OCI-LY1 (cell line): ENCODE results near the gene FDXR.

Experiments used
- H2AFZ ChIP-seq: fragments of 200-600 bp; sonication (generic), shearing (Covaris generic); 2 replicates; pipeline ENCODE4 v1.6.0; 2014; ENCODE audit warnings: antibody characterized with exemption, mild to moderate bottlenecking, low read length
- H3F3A ChIP-seq: fragments of 200-600 bp; sonication (generic), shearing (Covaris generic); 2 replicates; pipeline ENCODE4 v1.6.0; 2014; ENCODE audit warnings: mild to moderate bottlenecking, antibody characterized with exemption, low read length, moderate library complexity; ENCODE audit not compliant: insufficient read depth
- H3K27ac ChIP-seq: fragments of 200-600 bp; sonication (generic); 2 replicates; pipeline ENCODE4 v1.5.1; 2014; ENCODE audit warnings: low read length, mixed run types, mild to moderate bottlenecking, low read depth; ENCODE audit not compliant: poor library complexity, severe bottlenecking
- H3K27me3 ChIP-seq: fragments of 200-600 bp; sonication (generic); 2 replicates; pipeline ENCODE4 v1.6.0; 2014; ENCODE audit warnings: antibody characterized with exemption, mild to moderate bottlenecking, low read length, moderate library complexity; ENCODE audit not compliant: insufficient read depth
- H3K36me3 ChIP-seq: fragments of 200-600 bp; sonication (generic); 2 replicates; pipeline ENCODE4 v1.6.1; 2014; ENCODE audit warnings: mild to moderate bottlenecking, antibody characterized with exemption, low read length, moderate library complexity, mixed read lengths; ENCODE audit not compliant: insufficient read depth
- H3K4me1 ChIP-seq: fragments of 200-600 bp; sonication (generic); 2 replicates; pipeline ENCODE4 v1.5.1; 2014; ENCODE audit warnings: mild to moderate bottlenecking, low read length, moderate library complexity; ENCODE audit not compliant: insufficient read depth, severe bottlenecking
- H3K4me2 ChIP-seq: fragments of 200-600 bp; sonication (generic), shearing (Covaris generic); 2 replicates; pipeline ENCODE4 v1.6.1; 2014; ENCODE audit warnings: low read length
- H3K4me3 ChIP-seq: fragments of 200-600 bp; sonication (generic); 2 replicates; pipeline ENCODE4 v1.5.1; 2014; ENCODE audit warnings: low read length, low read depth, mild to moderate bottlenecking, mixed read lengths; ENCODE audit not compliant: poor library complexity, severe bottlenecking
- H3K79me2 ChIP-seq: fragments of 200-600 bp; shearing (Covaris generic); 2 replicates; pipeline ENCODE4 v1.6.1; 2016; ENCODE audit warnings: mixed run types, low read length, mixed read lengths; ENCODE audit not compliant: insufficient read depth
- H3K9ac ChIP-seq: fragments of 200-600 bp; sonication (generic), shearing (Covaris generic); 2 replicates; pipeline ENCODE4 v1.6.1; 2014; ENCODE audit warnings: mild to moderate bottlenecking, low read length, mixed read lengths
- H3K9me2 ChIP-seq: fragments of 200-600 bp; sonication (generic), shearing (Covaris generic); 2 replicates; pipeline ENCODE4 v1.6.1; 2014; ENCODE audit warnings: low read depth, mild to moderate bottlenecking, low read length, mixed read lengths
- H3K9me3 ChIP-seq: fragments of 200-600 bp; shearing (Covaris generic); 2 replicates; pipeline ENCODE4 v1.6.1; 2014; ENCODE audit warnings: low read length, mixed read lengths
- H4K20me1 ChIP-seq: fragments of 200-600 bp; sonication (generic), shearing (Covaris generic); 2 replicates; pipeline ENCODE4 v1.6.0; 2016; ENCODE audit warnings: mild to moderate bottlenecking, low read length; ENCODE audit not compliant: insufficient read depth
- EZH2 ChIP-seq: fragments of 200-600 bp; sonication (generic), shearing (Covaris generic); IDR thresholded peaks from 2 replicates; pipeline ENCODE4 v1.8.0; 2017; ENCODE audit warnings: borderline replicate concordance, mixed run types, mild to moderate bottlenecking, antibody characterized with exemption, low read length, moderate library complexity, mixed read lengths
- TF ChIP-seq, protein P1 (sequence below): fragments of 200-600 bp; sonication (generic), shearing (Covaris generic); IDR thresholded peaks from 2 replicates; pipeline ENCODE4 v1.5.1; 2017; ENCODE audit warnings: mild to moderate bottlenecking, antibody characterized with exemption, low read length, moderate library complexity, mixed read lengths

FDXR gene

DNA sequence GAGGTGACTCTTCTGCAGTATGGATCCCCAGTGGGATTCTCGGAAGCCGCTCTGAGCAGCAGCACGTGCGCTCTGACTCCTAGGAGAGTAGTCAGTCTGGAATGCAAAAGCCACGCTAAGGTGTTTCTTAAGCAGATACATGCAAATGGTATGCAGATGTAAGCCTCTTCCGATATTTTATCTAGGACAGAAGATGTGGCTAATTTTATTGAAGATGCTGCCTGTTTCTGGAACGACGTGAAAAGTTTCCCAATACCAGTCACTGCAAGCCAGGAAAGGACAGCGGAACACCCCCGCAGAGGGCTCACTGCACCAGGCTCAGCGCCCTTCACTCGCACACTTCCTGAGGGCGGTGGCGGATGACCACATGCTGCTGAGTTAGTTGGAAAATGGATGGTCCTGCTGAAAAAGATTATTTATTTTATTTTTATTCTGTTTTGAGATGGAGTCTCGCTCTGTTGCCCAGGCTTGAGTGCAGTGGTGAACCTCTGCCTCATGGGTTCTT is 10.5 kb upstream of the FDXR start:
- Histone ChIP-seq H3K9me2 (no peaks in the 10 kb centered on the region), H3K4me1 (no peaks in the 10 kb centered on the region), H3F3A (no peaks in the 10 kb centered on the region), H3K4me3 (no peak overlapping the region), H3K79me2 (no peaks in the 10 kb centered on the region), H4K20me1 (no peaks in the 10 kb centered on the region), H3K27me3 (peaks cover 20% of the 10 kb centered on the region; the same call in 1 of the 2 replicates), H3K4me2 (no peak overlapping the region), H3K9me3 (no peaks in the 10 kb centered on the region), H3K36me3 (no peaks in the 10 kb centered on the region), H3K9ac (no peak overlapping the region), H3K27ac (no peak overlapping the region), H2AFZ (no peak overlapping the region)
- TF ChIP-seq, protein P1, sequence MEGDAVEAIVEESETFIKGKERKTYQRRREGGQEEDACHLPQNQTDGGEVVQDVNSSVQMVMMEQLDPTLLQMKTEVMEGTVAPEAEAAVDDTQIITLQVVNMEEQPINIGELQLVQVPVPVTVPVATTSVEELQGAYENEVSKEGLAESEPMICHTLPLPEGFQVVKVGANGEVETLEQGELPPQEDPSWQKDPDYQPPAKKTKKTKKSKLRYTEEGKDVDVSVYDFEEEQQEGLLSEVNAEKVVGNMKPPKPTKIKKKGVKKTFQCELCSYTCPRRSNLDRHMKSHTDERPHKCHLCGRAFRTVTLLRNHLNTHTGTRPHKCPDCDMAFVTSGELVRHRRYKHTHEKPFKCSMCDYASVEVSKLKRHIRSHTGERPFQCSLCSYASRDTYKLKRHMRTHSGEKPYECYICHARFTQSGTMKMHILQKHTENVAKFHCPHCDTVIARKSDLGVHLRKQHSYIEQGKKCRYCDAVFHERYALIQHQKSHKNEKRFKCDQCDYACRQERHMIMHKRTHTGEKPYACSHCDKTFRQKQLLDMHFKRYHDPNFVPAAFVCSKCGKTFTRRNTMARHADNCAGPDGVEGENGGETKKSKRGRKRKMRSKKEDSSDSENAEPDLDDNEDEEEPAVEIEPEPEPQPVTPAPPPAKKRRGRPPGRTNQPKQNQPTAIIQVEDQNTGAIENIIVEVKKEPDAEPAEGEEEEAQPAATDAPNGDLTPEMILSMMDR = no peak
- TF ChIP-seq EZH2 = no peak

- H2AFZ ChIP-seq = no peak overlapping the region
- no peaks in the 10 kb centered on the region for H3K4me1 ChIP-seq
- no peak overlapping the region for H3K4me2 ChIP-seq
- H3K79me2 ChIP-seq = no peaks in the 10 kb centered on the region
- H3K9me2 ChIP-seq = no peaks in the 10 kb centered on the region
- TF ChIP-seq, protein P1 = no peak; the same call in 1 of the 2 replicates
- TF ChIP-seq EZH2 = no peak
- H3K27me3 ChIP-seq = peaks cover 20% of the 10 kb centered on the region; the same call in 1 of the 2 replicates
- no peaks in the 10 kb centered on the region for H3F3A ChIP-seq
- H3K4me3 ChIP-seq = no peak overlapping the region
- H3K27ac ChIP-seq = no peak overlapping the region
- H3K9me3 ChIP-seq = no peaks in the 10 kb centered on the region
- no peak overlapping the region for H3K9ac ChIP-seq
- no peaks in the 10 kb centered on the region for H4K20me1 ChIP-seq
- H3K36me3 ChIP-seq = no peaks in the 10 kb centered on the region
These were observed 9.9 kb upstream of the FDXR start for GRCh38 chr17:74882517-74883240.

- Histone ChIP-seq H3K36me3 (no peaks in the 10 kb centered on the region), H4K20me1 (no peaks in the 10 kb centered on the region), H3K27me3 (peaks cover 10% of the 10 kb centered on the region; the same call in 1 of the 2 replicates), H3K9ac (no peak overlapping the region), H3K4me2 (no peak overlapping the region), H3K9me3 (no peaks in the 10 kb centered on the region), H3F3A (no peaks in the 10 kb centered on the region), H3K27ac (no peak overlapping the region), H3K9me2 (no peaks in the 10 kb centered on the region), H3K79me2 (no peaks in the 10 kb centered on the region), H3K4me1 (no peaks in the 10 kb centered on the region), H2AFZ (no peak overlapping the region), H3K4me3 (no peak overlapping the region)
- TF ChIP-seq, protein P1 = no peak
- TF ChIP-seq EZH2 = no peak
These were observed 8.3 kb upstream of the FDXR start for GRCh38 chr17:74881073-74881472.
